Hippocampal formation (tissue), 2 donors: ENCODE measurements around the gene UBXN2A.
"Not testable (repeated sequence)": the region's sequence is repeated elsewhere in the genome, so short reads cannot be mapped to it uniquely, and the experiment has no call there.

Source experiments
- DNase-seq, 2 donors: peaks; one replicate each; lab custom pipeline; 2025; lab: John Stamatoyannopoulos, UW

Gene UBXN2A

GRCh38 chr2:24014902-24015301 lies 74.6 kb downstream of the UBXN2A start:
- DNase-seq, result not testable (repeated sequence)

- no peak for DNase-seq
Observed at GRCh38 chr2:24015562-24016375, 75.5 kb downstream of the UBXN2A start.

GRCh38 chr2:24016376-24016761 lies 76.1 kb downstream of the UBXN2A start:
- no peak for DNase-seq

GRCh38 chr2:24016853-24017703 lies 76.8 kb downstream of the UBXN2A start:
- DNase-seq, result no peak

GRCh38 chr2:24017711-24018110 lies 77.4 kb downstream of the UBXN2A start:
- no peak for DNase-seq

- DNase-seq, result no peak
Observed at GRCh38 chr2:24018241-24018640, 78.0 kb downstream of the UBXN2A start.

- DNase-seq, result no peak
Observed at GRCh38 chr2:24019729-24020128, 79.5 kb downstream of the UBXN2A start.

- DNase-seq, result no peak
Observed at GRCh38 chr2:24020244-24020643, 80.0 kb downstream of the UBXN2A start.

- DNase-seq, result no peak
Observed at GRCh38 chr2:24021122-24021998, 81.1 kb downstream of the UBXN2A start.

GRCh38 chr2:24022324-24022974 lies 82.2 kb downstream of the UBXN2A start:
- no peak for DNase-seq

- no peak for DNase-seq
Observed at GRCh38 chr2:24022975-24023575, 82.8 kb downstream of the UBXN2A start.

GRCh38 chr2:24024018-24024417 lies 83.8 kb downstream of the UBXN2A start:
- no peak for DNase-seq

GRCh38 chr2:24024996-24025663 lies 84.9 kb downstream of the UBXN2A start:
- no peak for DNase-seq

- DNase-seq, result no peak
Observed at GRCh38 chr2:24026233-24026632, 86.0 kb downstream of the UBXN2A start.

- DNase-seq, result no peak
Observed at GRCh38 chr2:24038786-24039499, 98.7 kb downstream of the UBXN2A start.

GRCh38 chr2:24040511-24040910 lies 100.2 kb downstream of the UBXN2A start:
- DNase-seq, result no peak

- DNase-seq, result not testable (repeated sequence)
Observed at GRCh38 chr2:24043133-24043532, 102.9 kb downstream of the UBXN2A start.

- no peak for DNase-seq
Observed at GRCh38 chr2:24045511-24046508, 105.5 kb downstream of the UBXN2A start.

- no peak for DNase-seq
Observed at GRCh38 chr2:24046599-24046929, 106.3 kb downstream of the UBXN2A start.
